ENCODE measurements around the gene ANKS1B. TPM values are rescaled to one million over a fixed set of nuclear protein-coding genes. Genes with fewer than 3 reads are reported as not detected.

ANKS1B gene
- total and polyA plus RNA-seq, 10 of the 15 experiments (the other 5 are each of a cell fraction or from before 2014, with no cell fraction given) = 0.16 to 1.3 (median 0.82) TPM; not detected in 7

DNA sequence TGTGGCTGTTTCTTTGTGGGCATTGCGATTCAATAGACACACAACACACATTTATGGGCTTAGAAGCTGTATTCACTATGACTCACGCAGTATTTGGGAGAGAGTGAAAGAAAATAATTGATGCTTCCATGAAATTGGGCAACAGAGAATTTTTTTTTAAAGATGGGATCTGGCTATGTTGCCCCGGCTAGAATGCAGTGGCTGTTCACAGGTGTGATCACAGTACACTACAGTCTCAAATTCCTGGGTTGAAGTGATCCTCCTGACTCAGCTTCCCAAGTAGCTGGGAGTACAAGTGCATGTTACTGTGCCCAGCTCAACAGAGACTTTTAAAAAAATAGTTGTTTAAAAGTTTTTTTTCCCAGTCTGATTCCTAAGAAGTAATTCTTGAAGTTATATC is 1193.3 kb downstream of the ANKS1B start:
- POLR2A ChIA-PET = no interaction called here
- WGBS (ENCODE audit: insufficient coverage, insufficient replicate concordance, low lambda C conversion rate, missing lambda C conversion rate) = 18% methylated on average over 3 of the region's 3 CpGs

More for the DNA sequence above, 1193.3 kb downstream of the ANKS1B start:
- no peaks in the 10 kb centered on the region for H4K20me1 ChIP-seq (ENCODE audit: control insufficient read depth, insufficient read depth)
- H3K4me1 ChIP-seq (ENCODE audit: control insufficient read depth, insufficient read depth, low read length) = no peaks in the 10 kb centered on the region
- DNase-seq (ENCODE audit: low read depth, low spot score) (no peak), FAIRE-seq (no peak), ATAC-seq (no peak)
- in situ Hi-C loops (cut with MboI) (no loop called here), intact Hi-C loops (cut with micrococcal nuclease; ENCODE audit: unreplicated experiment) (no loop called here)
- H3K79me2 ChIP-seq (ENCODE audit: control insufficient read depth, insufficient read depth, low read length) = no peaks in the 10 kb centered on the region
- H3K27ac ChIP-seq (ENCODE audit: control insufficient read depth, insufficient read depth) = no peak overlapping the region
- CTCF ChIA-PET = no interaction called here
- H3K4me3 ChIP-seq = no peak overlapping the region
- H3K9ac ChIP-seq (ENCODE audit: control insufficient read depth, insufficient read depth, low read length) = no peak overlapping the region
- no TSS peak for BruUV-seq (replicated peaks)
- TF ChIP-seq GABPA (IDR thresholded peaks at IDR 0.05; ENCODE audit: low read depth) = no peak
- TF ChIP-seq CUX1 (IDR thresholded peaks at IDR 0.05; ENCODE audit: insufficient replicate concordance, low read depth, low read length) = no peak
- H2AFZ ChIP-seq (ENCODE audit: control insufficient read depth, low read depth, low read length) = no peak overlapping the region
- no peaks in the 10 kb centered on the region for H3K9me3 ChIP-seq (replicated peaks; ENCODE audit: control insufficient read depth, insufficient read depth, low read length)
- SMC1A ChIA-PET (ENCODE audit: uncharacterized antibody, unreplicated experiment) = no interaction called here
- no peak overlapping the region for H3K4me2 ChIP-seq (ENCODE audit: control insufficient read depth, insufficient read depth)
- H3K36me3 ChIP-seq (ENCODE audit: control insufficient read depth in 2 of 2, insufficient read depth in 2 of 2, low read length in 1 of 2) = no peaks in the 10 kb centered on the region
- RAD21 ChIA-PET (ENCODE audit: unreplicated experiment) = no interaction called here
- 0 out of 4 replicates have a peak, but pooled peaks cover 0 to 3% of the 10 kb centered on the region in 2 experiments for H3K27me3 ChIP-seq (replicated peaks in 1 of 2; ENCODE audit: control insufficient read depth in 2 of 2, insufficient read depth in 2 of 2, low read length in 1 of 2)
